ENCODE results near the gene KIF25.

KIF25 gene

GRCh38 chr6:168061269-168062210 lies 64.1 kb downstream of the KIF25 start:
- Histone ChIP-seq H3K36me3 (no peaks in the 10 kb centered on the region), H3K27me3 (no peaks in the 10 kb centered on the region), H3K27ac (no peak overlapping the region), H3K9me3 (no peaks in the 10 kb centered on the region), H3K4me1 (peaks cover 0 to 9% (median 8%) of the 10 kb centered on the region in 4 donors), H3K4me3 (no peak overlapping the region)
- no peak for DNase-seq
- no peak for TF ChIP-seq CTCF (IDR thresholded peaks at IDR 0.05)
- intact Hi-C loops (cut with DNase I; ENCODE audit: low total_unique reads), result no loop called here

DNA sequence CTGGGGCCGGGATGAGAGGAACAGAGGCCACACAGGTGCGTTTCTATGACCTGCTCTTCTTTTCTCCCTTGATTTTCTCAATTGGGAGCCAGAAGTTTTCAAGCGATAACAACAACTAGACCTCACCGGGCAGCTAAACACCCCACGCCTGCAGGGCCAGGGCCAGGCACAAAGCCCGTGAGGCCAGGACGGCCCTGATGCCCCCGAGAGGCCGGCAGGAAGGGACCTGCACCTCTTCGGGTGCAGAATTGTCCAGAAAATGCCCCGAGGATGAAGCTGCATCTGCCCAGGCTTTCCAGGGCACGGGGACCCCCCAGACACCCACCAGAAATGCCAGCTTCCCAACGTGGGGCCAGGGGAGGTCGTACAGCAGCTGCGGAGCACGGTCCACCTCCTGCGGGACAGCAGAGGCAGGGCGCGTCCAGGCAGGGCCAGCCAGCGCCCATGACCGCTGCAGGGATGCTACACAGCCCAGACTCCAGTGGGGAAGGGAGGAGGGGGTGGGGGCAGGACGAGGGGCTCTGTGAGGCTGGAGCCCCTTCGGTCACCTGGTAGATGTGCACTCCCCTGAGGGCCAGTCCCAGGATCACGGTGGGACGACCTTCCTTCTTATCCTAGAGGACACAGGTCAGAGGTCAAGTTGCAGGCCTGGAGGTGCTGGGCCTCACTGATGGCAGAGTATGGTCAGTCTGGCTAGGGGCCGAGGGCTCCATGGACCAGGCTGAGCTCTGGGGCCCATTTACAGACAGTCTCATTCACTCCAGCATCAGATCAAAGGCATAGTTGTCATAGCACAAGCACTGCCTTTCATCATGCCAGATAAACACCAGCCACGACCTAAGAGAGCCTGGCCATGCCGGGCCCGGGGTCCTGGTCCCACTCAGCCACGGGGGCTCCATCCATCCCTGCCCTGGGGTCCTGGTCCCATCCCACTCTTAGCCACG lies 65.1 kb downstream of the KIF25 start:
- TF ChIP-seq CTCF (IDR thresholded peaks at IDR 0.05), result no peak
- no peak for DNase-seq
- Histone ChIP-seq H3K4me3 (no peak overlapping the region), H3K27me3 (no peaks in the 10 kb centered on the region), H3K9me3 (no peaks in the 10 kb centered on the region), H3K36me3 (no peaks in the 10 kb centered on the region), H3K4me1 (peaks cover 0 to 9% (median 8%) of the 10 kb centered on the region in 4 donors), H3K27ac (no peak overlapping the region)
- intact Hi-C loops (cut with DNase I; ENCODE audit: low total_unique reads), result no loop called here

DNA sequence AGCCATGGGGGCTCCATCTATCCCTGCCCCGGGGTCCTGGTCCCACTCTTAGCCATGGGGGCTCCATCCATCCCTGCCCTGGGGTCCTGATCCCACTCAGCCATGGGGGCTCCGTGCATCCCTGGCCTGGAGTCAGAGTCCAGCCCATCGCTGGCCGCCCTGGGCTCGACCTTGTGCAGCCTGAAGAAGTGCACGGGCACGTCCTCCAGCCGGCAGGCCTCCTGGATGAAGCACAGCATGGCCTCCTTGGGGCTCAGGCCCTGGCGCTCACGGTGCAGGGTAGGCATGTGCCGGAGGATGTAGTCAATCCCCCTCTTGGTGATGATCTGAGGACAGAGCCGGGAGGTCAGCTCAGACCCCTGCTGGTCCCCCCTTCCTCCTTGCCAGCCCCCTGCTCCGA lies 66.0 kb downstream of the KIF25 start:
- Histone ChIP-seq H3K4me3 (no peak overlapping the region), H3K27me3 (no peaks in the 10 kb centered on the region), H3K4me1 (peaks cover 0 to 9% (median 8%) of the 10 kb centered on the region in 4 donors), H3K36me3 (no peaks in the 10 kb centered on the region), H3K27ac (no peak overlapping the region), H3K9me3 (no peaks in the 10 kb centered on the region)
- DNase-seq, result no peak
- intact Hi-C loops (cut with DNase I; ENCODE audit: low total_unique reads), result no loop called here
- TF ChIP-seq CTCF (IDR thresholded peaks at IDR 0.05), result no peak

GRCh38 chr6:168064226-168064807 lies 66.8 kb downstream of the KIF25 start:
- intact Hi-C loops (cut with DNase I; ENCODE audit: low total_unique reads), result no loop called here
- no peaks in the 10 kb centered on the region for H3K27me3 ChIP-seq

More at GRCh38 chr6:168064226-168064807, 66.8 kb downstream of the KIF25 start:
- no peak for DNase-seq
- Histone ChIP-seq H3K4me3 (no peak overlapping the region), H3K9me3 (no peaks in the 10 kb centered on the region), H3K27ac (no peak overlapping the region), H3K36me3 (no peaks in the 10 kb centered on the region), H3K4me1 (peaks cover 0 to 9% (median 8%) of the 10 kb centered on the region in 4 donors)
- TF ChIP-seq CTCF (IDR thresholded peaks at IDR 0.05), result no peak

All from tibial artery (tissue), 4 donors.